ENCODE data around the gene P4HA2.

DNA sequence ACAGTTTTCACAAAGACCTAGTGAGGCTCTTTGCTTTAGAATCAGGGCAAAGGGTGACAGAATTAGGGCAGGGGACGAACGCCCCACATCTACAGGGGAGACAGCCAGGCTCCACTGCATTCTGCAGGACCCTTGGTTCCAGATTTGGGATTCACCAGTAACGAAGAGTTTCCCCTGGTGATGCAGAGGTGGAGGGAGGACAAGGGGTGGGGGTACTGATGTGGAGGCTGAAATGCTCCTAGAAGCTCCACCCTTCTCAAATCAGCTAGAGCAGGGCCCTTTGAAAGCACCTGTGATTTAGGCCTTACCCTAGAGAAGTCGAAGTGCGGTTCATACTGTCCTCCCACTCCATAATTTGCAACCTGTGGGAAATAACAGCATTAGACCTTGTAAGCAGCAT is 29.1 kb downstream of the P4HA2 start:
- TF ChIP-seq, protein P1, sequence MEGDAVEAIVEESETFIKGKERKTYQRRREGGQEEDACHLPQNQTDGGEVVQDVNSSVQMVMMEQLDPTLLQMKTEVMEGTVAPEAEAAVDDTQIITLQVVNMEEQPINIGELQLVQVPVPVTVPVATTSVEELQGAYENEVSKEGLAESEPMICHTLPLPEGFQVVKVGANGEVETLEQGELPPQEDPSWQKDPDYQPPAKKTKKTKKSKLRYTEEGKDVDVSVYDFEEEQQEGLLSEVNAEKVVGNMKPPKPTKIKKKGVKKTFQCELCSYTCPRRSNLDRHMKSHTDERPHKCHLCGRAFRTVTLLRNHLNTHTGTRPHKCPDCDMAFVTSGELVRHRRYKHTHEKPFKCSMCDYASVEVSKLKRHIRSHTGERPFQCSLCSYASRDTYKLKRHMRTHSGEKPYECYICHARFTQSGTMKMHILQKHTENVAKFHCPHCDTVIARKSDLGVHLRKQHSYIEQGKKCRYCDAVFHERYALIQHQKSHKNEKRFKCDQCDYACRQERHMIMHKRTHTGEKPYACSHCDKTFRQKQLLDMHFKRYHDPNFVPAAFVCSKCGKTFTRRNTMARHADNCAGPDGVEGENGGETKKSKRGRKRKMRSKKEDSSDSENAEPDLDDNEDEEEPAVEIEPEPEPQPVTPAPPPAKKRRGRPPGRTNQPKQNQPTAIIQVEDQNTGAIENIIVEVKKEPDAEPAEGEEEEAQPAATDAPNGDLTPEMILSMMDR (IDR thresholded peaks at IDR 0.05; ENCODE audit: insufficient read depth, low read length, poor library complexity, severe bottlenecking) = no peak
- TF ChIP-seq EZH2phosphoT487 (conservative IDR thresholded peaks at IDR 0.05; ENCODE audit: low read length) = no peak
